Activated T-cell treated with anti-CD3 and anti-CD28 coated beads, Interleukin-2, amount 50 U/mL, for 1 hour (primary cell): Measurements from ENCODE around the gene RAB5A.
"Not testable (repeated sequence)": the region's sequence is repeated elsewhere in the genome, so short reads cannot be mapped to it uniquely, and the experiment has no call there.

ENCODE experiments used
- DNase-seq: peaks from one replicate; pipeline ENCODE4 v3.0.0-alpha.2; 2020

Gene RAB5A

GRCh38 chr3:19950316-19950715 is 3.4 kb downstream of the RAB5A start:
- no peak for DNase-seq

GRCh38 chr3:19954676-19955075 is 7.8 kb downstream of the RAB5A start:
- DNase-seq: no peak

- DNase-seq: not testable (repeated sequence)
These were observed 10.5 kb downstream of the RAB5A start for GRCh38 chr3:19957354-19957753.

GRCh38 chr3:19959505-19959904 is 12.6 kb downstream of the RAB5A start:
- DNase-seq: no peak

- DNase-seq: no peak
These were observed 13.8 kb downstream of the RAB5A start for GRCh38 chr3:19960696-19961095.

GRCh38 chr3:19961960-19962359 is 15.1 kb downstream of the RAB5A start:
- DNase-seq: no peak

GRCh38 chr3:19967208-19967607 is 20.3 kb downstream of the RAB5A start:
- DNase-seq: no peak

- DNase-seq: no peak
These were observed 20.9 kb downstream of the RAB5A start for GRCh38 chr3:19967812-19968211.

- DNase-seq: no peak
These were observed 23.4 kb downstream of the RAB5A start for GRCh38 chr3:19970327-19970726.

GRCh38 chr3:19972054-19972453 is 25.2 kb downstream of the RAB5A start:
- no peak for DNase-seq

GRCh38 chr3:19988904-19989303 is 42.0 kb downstream of the RAB5A start:
- DNase-seq: not testable (repeated sequence)

- DNase-seq: no peak
These were observed 47.9 kb downstream of the RAB5A start for GRCh38 chr3:19994796-19995195.

GRCh38 chr3:19997502-19997901 is 50.6 kb downstream of the RAB5A start:
- DNase-seq: no peak

- no peak for DNase-seq
These were observed 55.0 kb downstream of the RAB5A start for GRCh38 chr3:20001932-20002331.

- no peak for DNase-seq
These were observed 61.1 kb downstream of the RAB5A start for GRCh38 chr3:20007960-20008359.

GRCh38 chr3:20008646-20009045 is 61.7 kb downstream of the RAB5A start:
- DNase-seq: no peak

- DNase-seq: no peak
These were observed 65.3 kb downstream of the RAB5A start, which contains the start of gene PP2D1 for GRCh38 chr3:20012164-20012563. TSS of gene PP2D1 (minus strand) at chr3:20012264. CDS start at chr3:20012072, 192 bp downstream.

GRCh38 chr3:20013396-20013795 is 66.5 kb downstream of the RAB5A start:
- DNase-seq: no peak

GRCh38 chr3:20015525-20015924 is 68.6 kb downstream of the RAB5A start:
- DNase-seq: no peak

GRCh38 chr3:20016076-20016475 is 69.2 kb downstream of the RAB5A start:
- DNase-seq: not testable (repeated sequence)

GRCh38 chr3:20022954-20023622 is 76.2 kb downstream of the RAB5A start:
- no peak for DNase-seq

GRCh38 chr3:20023623-20024405 is 76.9 kb downstream of the RAB5A start:
- no peak for DNase-seq

- DNase-seq: no peak
These were observed 80.2 kb downstream of the RAB5A start for GRCh38 chr3:20027136-20027535.

GRCh38 chr3:20028905-20029331 is 82.0 kb downstream of the RAB5A start:
- DNase-seq: no peak
